Endothelial cell (in vitro differentiated cells): ENCODE measurements around the gene ARRB2. TPM values are rescaled to one million over a fixed set of nuclear protein-coding genes. Genes with fewer than 3 reads are reported as not detected.

Source experiments
- DNase-seq: peaks from one replicate; pipeline ENCODE4 v3.0.0; 2021; ENCODE audit warnings: low spot score
- H3K27ac Mint-ChIP-seq: one replicate; pipeline ENCODE4 v1.8.0; 2021; ENCODE audit warnings: mixed read lengths, inconsistent platforms; ENCODE audit not compliant: unreplicated experiment
- H3K27me3 Mint-ChIP-seq: one replicate; pipeline ENCODE4 v1.8.0; 2021; ENCODE audit warnings: mild to moderate bottlenecking, moderate library complexity, mixed read lengths, inconsistent platforms; ENCODE audit not compliant: unreplicated experiment
- H3K36me3 Mint-ChIP-seq: one replicate; pipeline ENCODE4 v1.8.0; 2021; ENCODE audit warnings: mild to moderate bottlenecking, low read depth, mixed read lengths, inconsistent platforms; ENCODE audit not compliant: unreplicated experiment
- H3K4me1 Mint-ChIP-seq: one replicate; pipeline ENCODE4 v1.8.0; 2021; ENCODE audit warnings: mild to moderate bottlenecking, mixed read lengths, inconsistent platforms; ENCODE audit not compliant: unreplicated experiment
- H3K4me3 Mint-ChIP-seq: one replicate; pipeline ENCODE4 v1.8.0; 2021; ENCODE audit warnings: mild to moderate bottlenecking, mixed read lengths, inconsistent platforms; ENCODE audit not compliant: unreplicated experiment
- H3K9me3 Mint-ChIP-seq: one replicate; pipeline ENCODE4 v1.8.0; 2021; ENCODE audit warnings: mixed read lengths, inconsistent platforms; ENCODE audit not compliant: unreplicated experiment
- CTCF ChIP-seq: fragments of 200-600 bp; sonication (generic); IDR thresholded peaks from one replicate; pipeline ENCODE4 v1.5.0; 2021; ENCODE audit warnings: antibody characterized with exemption; ENCODE audit not compliant: unreplicated experiment
- total RNA-seq: library from RNA; stranded (reverse); fragmentation: NEBNext Ultra II Directional; extraction: Animal tissue kit (Norgen Biotek cat#: 25700); gene quantifications from one replicate; pipeline ENCODE4 v1.2.1, GENCODE V29; 2021; ENCODE audit not compliant: unreplicated experiment

ARRB2 gene
- total RNA-seq, 1 donor from 2014 or later: 51.1 TPM

- Mint-ChIP-seq H3K9me3 (no peaks in the 10 kb centered on the region), H3K27ac (peak overlapping the region; percentile 50), H3K4me3 (no peak overlapping the region), H3K36me3 (no peaks in the 10 kb centered on the region), H3K4me1 (peaks cover 6% of the 10 kb centered on the region), H3K27me3 (peaks cover 2% of the 10 kb centered on the region)
- no peak for TF ChIP-seq CTCF
- no peak for DNase-seq
Measured at GRCh38 chr17:4725646-4726310, 15.3 kb downstream of the ARRB2 start.

DNA sequence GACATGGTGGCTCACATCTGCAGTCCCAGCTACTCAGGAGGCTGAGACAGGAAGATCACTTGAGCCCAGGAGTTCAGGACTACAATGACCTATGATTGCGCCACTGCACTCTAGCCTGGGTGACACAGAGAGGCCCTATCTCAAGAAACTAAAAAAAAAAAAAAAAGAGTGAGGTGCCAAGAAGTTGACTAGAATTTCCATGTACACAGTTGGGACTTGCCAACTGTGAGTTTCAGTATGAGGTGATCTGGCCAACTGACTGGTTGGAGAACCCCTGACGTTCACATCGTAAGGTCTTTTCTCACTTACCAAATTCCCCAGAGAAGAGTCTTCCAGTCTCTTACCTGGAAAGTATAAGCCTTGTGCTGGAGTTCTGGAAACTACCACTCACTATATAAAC, 17.7 kb downstream of the ARRB2 start:
- Mint-ChIP-seq H3K27me3 (no peaks in the 10 kb centered on the region), H3K36me3 (no peaks in the 10 kb centered on the region), H3K4me1 (peaks cover 6% of the 10 kb centered on the region), H3K4me3 (no peak overlapping the region), H3K27ac (no peak overlapping the region), H3K9me3 (no peaks in the 10 kb centered on the region)
- TF ChIP-seq CTCF: no peak
- no peak for DNase-seq

DNA sequence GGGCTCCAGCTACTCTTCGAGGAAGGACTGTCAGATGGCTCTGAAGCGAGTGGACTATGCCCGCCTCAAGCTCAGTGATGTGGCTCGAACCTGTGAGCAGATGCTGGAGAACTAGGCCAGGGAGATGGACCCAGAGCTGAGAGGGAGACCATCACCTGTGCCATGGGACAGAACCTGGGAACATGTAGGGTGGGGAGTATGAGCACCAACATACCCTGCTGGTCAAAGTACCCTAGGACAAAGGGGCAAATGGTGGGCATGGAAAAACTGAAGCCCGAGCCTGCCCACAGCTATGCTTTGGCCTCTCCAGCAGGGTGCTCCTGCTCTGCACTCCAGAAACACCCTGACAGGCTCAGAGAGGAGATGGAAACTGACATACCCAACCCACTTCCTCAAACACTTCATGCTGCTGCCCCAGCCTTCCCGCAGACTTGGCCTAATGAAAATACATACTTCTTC, 22.7 kb downstream of the ARRB2 start:
- Mint-ChIP-seq H3K27ac (no peak overlapping the region), H3K36me3 (no peaks in the 10 kb centered on the region), H3K4me1 (no peaks in the 10 kb centered on the region), H3K27me3 (peaks cover 8% of the 10 kb centered on the region), H3K4me3 (no peak overlapping the region), H3K9me3 (no peaks in the 10 kb centered on the region)
- TF ChIP-seq CTCF: peak; percentile 9
- DNase-seq: no peak

DNA sequence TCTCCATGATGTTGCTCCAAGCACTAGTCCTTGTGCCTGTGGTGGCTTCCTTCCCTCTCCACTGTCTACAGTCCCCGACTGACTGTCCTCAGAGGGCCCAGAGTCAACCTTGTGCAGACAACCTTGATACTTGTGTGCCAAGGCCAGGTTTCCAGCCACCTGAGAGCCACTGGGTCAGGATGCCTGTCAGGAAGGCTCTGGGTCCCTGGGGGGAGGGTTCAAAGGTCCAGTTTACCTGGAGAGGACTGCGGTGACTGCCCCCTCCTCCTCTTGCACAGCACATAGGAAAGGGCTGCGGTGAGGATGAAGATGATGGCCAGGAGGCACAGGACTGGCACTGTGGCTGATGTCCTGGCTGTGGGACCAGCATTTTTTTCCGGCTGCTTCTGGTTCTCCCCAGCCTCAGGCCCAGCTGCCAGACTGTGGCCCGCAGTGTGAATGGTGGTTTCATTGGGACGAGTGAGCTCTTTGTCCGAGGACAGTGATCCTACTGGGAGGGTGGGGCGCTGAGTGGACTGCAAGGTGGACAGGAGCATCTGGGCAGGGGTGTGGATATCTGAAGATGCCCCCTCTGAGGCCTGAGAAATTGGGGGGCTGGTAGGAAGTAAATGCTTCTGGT, 24.5 kb downstream of the ARRB2 start:
- TF ChIP-seq CTCF: no peak
- no peak overlapping the region for H3K27ac Mint-ChIP-seq

More for the DNA sequence above, 24.5 kb downstream of the ARRB2 start:
- H3K9me3 Mint-ChIP-seq: no peaks in the 10 kb centered on the region
- no peak overlapping the region for H3K4me3 Mint-ChIP-seq
- no peak for DNase-seq
- no peaks in the 10 kb centered on the region for H3K36me3 Mint-ChIP-seq
- peaks cover 12% of the 10 kb centered on the region for H3K27me3 Mint-ChIP-seq
- H3K4me1 Mint-ChIP-seq: peaks cover 6% of the 10 kb centered on the region
